CD14-positive monocyte (primary cell): ENCODE results near the gene ARSB. TPM values are rescaled to one million over a fixed set of nuclear protein-coding genes. Genes with fewer than 3 reads are reported as not detected.

Experiments used
- DNase-seq, 3 donors: peaks; one replicate each; pipeline ENCODE4 v3.0.0-alpha.2; 2011 to 2022
- H2AFZ ChIP-seq: 2 replicates; pipeline ENCODE4 v1.6.0; 2012; ENCODE audit warnings: mild to moderate bottlenecking, low read depth, low read length, inconsistent platforms; ENCODE audit not compliant: insufficient read depth, poor library complexity, severe bottlenecking
- H3K27ac ChIP-seq, 2 donors: 1 replicate in 1 of 2; 2 replicates in 1 of 2; pipeline ENCODE4 v1.5.1; 2012 to 2013; ENCODE audit warnings: low read length in 2 of 2, control low read depth in 1 of 2, inconsistent platforms in 1 of 2, low read depth in 1 of 2, mild to moderate bottlenecking in 1 of 2
- H3K27me3 ChIP-seq, 2 donors: one replicate each; pipeline versions ENCODE4 v1.6.0 to v1.6.1; 2011 to 2013; ENCODE audit warnings: low read length in 2 of 2; ENCODE audit not compliant: control insufficient read depth in 2 of 2, insufficient read depth in 2 of 2
- H3K36me3 ChIP-seq, 2 donors: replicated peaks in 1 of 2; 1 replicate in 1 of 2; 2 replicates in 1 of 2; pipeline versions ENCODE4 v1.5.1 to v1.6.1; 2012 to 2013; ENCODE audit warnings: low read length in 2 of 2, control low read depth in 1 of 2, inconsistent platforms in 1 of 2, mild to moderate bottlenecking in 1 of 2; ENCODE audit not compliant: insufficient read depth in 2 of 2, control insufficient read depth in 1 of 2
- H3K4me1 ChIP-seq, 2 donors: 1 replicate in 1 of 2; 2 replicates in 1 of 2; pipeline versions ENCODE4 v1.5.1 to v1.6.1; 2012 to 2013; ENCODE audit warnings: low read length in 2 of 2, control low read depth in 1 of 2, inconsistent platforms in 1 of 2, mild to moderate bottlenecking in 1 of 2, moderate library complexity in 1 of 2; ENCODE audit not compliant: insufficient read depth in 2 of 2, control insufficient read depth in 1 of 2
- H3K4me2 ChIP-seq: replicated peaks from 2 replicates; pipeline ENCODE3; 2012; ENCODE audit warnings: low read length, moderate library complexity, mild to moderate bottlenecking; ENCODE audit not compliant: poor library complexity, severe bottlenecking; ENCODE audit errors: extremely low read depth
- H3K4me3 ChIP-seq, 3 experiments: fragments of 200-600 bp in 1 of 3; sonication (generic) in 1 of 3; replicated peaks in 1 of 3; 1 replicate in 2 of 3; 2 replicates in 1 of 3; pipeline ENCODE4 v1.5.1; 2011 to 2013; ENCODE audit warnings: low read length in 3 of 3, mild to moderate bottlenecking in 3 of 3, control low read depth in 2 of 3, low read depth in 2 of 3, inconsistent platforms in 1 of 3, moderate library complexity in 1 of 3
- H3K79me2 ChIP-seq: 2 replicates; pipeline ENCODE4 v1.6.0; 2012; ENCODE audit warnings: mild to moderate bottlenecking, control low read depth, inconsistent platforms, low read length, moderate library complexity; ENCODE audit not compliant: insufficient read depth
- H3K9ac ChIP-seq: 2 replicates; pipeline ENCODE4 v1.6.0; 2017; ENCODE audit warnings: low read length, mild to moderate bottlenecking; ENCODE audit not compliant: insufficient read depth, poor library complexity, severe bottlenecking
- H3K9me3 ChIP-seq, 2 donors: replicated peaks in 1 of 2; 1 replicate in 1 of 2; 2 replicates in 1 of 2; pipeline versions ENCODE4 v1.5.1 to v1.6.1; 2012 to 2013; ENCODE audit warnings: low read length in 2 of 2, control low read depth in 1 of 2; ENCODE audit not compliant: control insufficient read depth in 1 of 2, insufficient read depth in 1 of 2
- H4K20me1 ChIP-seq: 2 replicates; pipeline ENCODE4 v1.6.0; 2012; ENCODE audit warnings: mild to moderate bottlenecking, low read length, control low read depth, moderate library complexity; ENCODE audit not compliant: insufficient read depth
- H3K27ac Mint-ChIP-seq, 7 donors: one replicate each; pipeline ENCODE4 v1.8.0; 2020; ENCODE audit warnings: mild to moderate bottlenecking in 7 of 7, mixed read lengths in 7 of 7, moderate library complexity in 6 of 7, inconsistent platforms in 2 of 7
- H3K27me3 Mint-ChIP-seq, 3 donors: one replicate each; pipeline ENCODE4 v1.8.0; 2021 to 2022; ENCODE audit warnings: low read depth in 3 of 3, mild to moderate bottlenecking in 3 of 3, mixed read lengths in 3 of 3, moderate library complexity in 3 of 3, inconsistent platforms in 1 of 3
- H3K36me3 Mint-ChIP-seq, 2 donors: one replicate each; pipeline ENCODE4 v1.8.0; 2020; ENCODE audit warnings: mixed read lengths in 2 of 2, inconsistent platforms in 1 of 2, mild to moderate bottlenecking in 1 of 2
- H3K4me1 Mint-ChIP-seq: one replicate; pipeline ENCODE4 v1.8.0; 2020; ENCODE audit warnings: mild to moderate bottlenecking, mixed read lengths
- H3K4me3 Mint-ChIP-seq, 2 donors: one replicate each; pipeline ENCODE4 v1.8.0; 2020; ENCODE audit warnings: mild to moderate bottlenecking in 2 of 2, mixed read lengths in 2 of 2, moderate library complexity in 1 of 2
- H3K9me3 Mint-ChIP-seq, 7 donors: one replicate each; pipeline ENCODE4 v1.8.0; 2020 to 2022; ENCODE audit warnings: mixed read lengths in 7 of 7, mild to moderate bottlenecking in 6 of 7, moderate library complexity in 6 of 7, inconsistent platforms in 2 of 7
- WGBS: methylation state at CpG from one replicate; pipeline ENCODE4 v1.1.5; 2013; ENCODE audit warnings: missing lambda C conversion rate; ENCODE audit not compliant: insufficient coverage; 5-methylcytosine and 5-hydroxymethylcytosine counted together
- intact Hi-C, 2 donors: fragments of 100-400 bp; cut with micrococcal nuclease; formaldehyde crosslinking; loops; one replicate each; pipeline versions ENCODE4 v1.15.0 to v1.15.1; 2023
- polyA plus RNA-seq, 3 donors: library from polyadenylated mRNA; depleted of rRNA in 1 of 3; unstranded in 2 of 3; stranded (reverse) in 1 of 3; fragments of 300-500 nt in 2 of 3; fragments of >200 nt in 1 of 3; fragmentation: Illumina TruSeq in 2 of 3; gene quantifications; 1 replicate in 2 of 3; 2 replicates in 1 of 3; pipeline ENCODE4 v1.2.3, GENCODE V29; 2012 to 2021
- TF ChIP-seq, protein P1 (sequence below): fragments of 200-600 bp; IDR thresholded peaks from one replicate; pipeline ENCODE4 v1.8.0; 2022; ENCODE audit warnings: antibody characterized with exemption, mild to moderate bottlenecking

ARSB gene
- polyA plus RNA-seq, 3 donors, result 18.0 to 28.7 (median 18.1) TPM

- Histone ChIP-seq H2AFZ (no peak overlapping the region), H3K36me3 (peaks cover 0 to 7% of the 10 kb centered on the region in 2 donors), H3K9ac (no peak overlapping the region), H3K4me3 (no peak overlapping the region), H3K4me1 (no peaks in the 10 kb centered on the region), H4K20me1 (no peaks in the 10 kb centered on the region), H3K27ac (no peak overlapping the region), H3K27me3 (no peaks in the 10 kb centered on the region), H3K79me2 (no peaks in the 10 kb centered on the region), H3K4me2 (no peak overlapping the region), H3K9me3 (no peaks in the 10 kb centered on the region)
- Mint-ChIP-seq H3K36me3 (peaks cover 11 to 23% of the 10 kb centered on the region in 2 donors), H3K9me3 (no peaks in the 10 kb centered on the region), H3K27ac (peak overlapping the region in 4 of 7 donors; percentile 24 to 71 (median 40)), H3K4me3 (no peak overlapping the region), H3K27me3 (peaks cover 0 to 2% (median 0%) of the 10 kb centered on the region in 3 donors), H3K4me1 (no peaks in the 10 kb centered on the region)
- no peak for DNase-seq
- WGBS, result no CpG with 5 or more reads among the region's 3 CpGs
- intact Hi-C loops, result no loop called here
- TF ChIP-seq, protein P1, sequence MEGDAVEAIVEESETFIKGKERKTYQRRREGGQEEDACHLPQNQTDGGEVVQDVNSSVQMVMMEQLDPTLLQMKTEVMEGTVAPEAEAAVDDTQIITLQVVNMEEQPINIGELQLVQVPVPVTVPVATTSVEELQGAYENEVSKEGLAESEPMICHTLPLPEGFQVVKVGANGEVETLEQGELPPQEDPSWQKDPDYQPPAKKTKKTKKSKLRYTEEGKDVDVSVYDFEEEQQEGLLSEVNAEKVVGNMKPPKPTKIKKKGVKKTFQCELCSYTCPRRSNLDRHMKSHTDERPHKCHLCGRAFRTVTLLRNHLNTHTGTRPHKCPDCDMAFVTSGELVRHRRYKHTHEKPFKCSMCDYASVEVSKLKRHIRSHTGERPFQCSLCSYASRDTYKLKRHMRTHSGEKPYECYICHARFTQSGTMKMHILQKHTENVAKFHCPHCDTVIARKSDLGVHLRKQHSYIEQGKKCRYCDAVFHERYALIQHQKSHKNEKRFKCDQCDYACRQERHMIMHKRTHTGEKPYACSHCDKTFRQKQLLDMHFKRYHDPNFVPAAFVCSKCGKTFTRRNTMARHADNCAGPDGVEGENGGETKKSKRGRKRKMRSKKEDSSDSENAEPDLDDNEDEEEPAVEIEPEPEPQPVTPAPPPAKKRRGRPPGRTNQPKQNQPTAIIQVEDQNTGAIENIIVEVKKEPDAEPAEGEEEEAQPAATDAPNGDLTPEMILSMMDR, result no peak
Observed at GRCh38 chr5:78927657-78928282, 57.3 kb downstream of the ARSB start.

DNA sequence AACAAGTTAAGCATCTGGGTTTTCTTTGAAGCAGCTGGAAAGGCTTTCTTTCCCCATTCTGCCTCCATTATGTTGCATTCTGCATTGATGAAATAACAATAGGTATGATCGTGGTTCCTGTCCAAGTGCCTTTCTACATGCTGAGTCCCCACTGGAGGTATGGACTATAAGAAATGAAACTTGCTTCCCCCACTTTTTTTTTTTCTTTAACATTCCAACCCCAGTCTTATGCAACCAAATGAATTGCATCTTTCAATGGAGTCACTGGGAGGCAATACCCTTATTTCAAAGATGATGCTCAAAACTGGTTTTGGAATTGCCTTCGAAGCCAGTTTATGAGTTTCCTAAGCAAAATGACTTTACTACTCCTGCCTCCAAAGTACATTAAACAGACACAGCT, 58.9 kb downstream of the ARSB start:
- Mint-ChIP-seq H3K9me3 (no peaks in the 10 kb centered on the region), H3K4me3 (no peak overlapping the region), H3K4me1 (no peaks in the 10 kb centered on the region), H3K27me3 (no peaks in the 10 kb centered on the region), H3K27ac (no peak overlapping the region), H3K36me3 (peaks cover 11 to 23% of the 10 kb centered on the region in 2 donors)
- no peak for DNase-seq
- Histone ChIP-seq H3K4me2 (no peak overlapping the region), H4K20me1 (no peaks in the 10 kb centered on the region), H3K4me1 (no peaks in the 10 kb centered on the region), H3K79me2 (no peaks in the 10 kb centered on the region), H3K27me3 (no peaks in the 10 kb centered on the region), H3K27ac (no peak overlapping the region), H3K9ac (no peak overlapping the region), H3K9me3 (no peaks in the 10 kb centered on the region), H3K36me3 (peaks cover 0 to 14% of the 10 kb centered on the region in 2 donors), H2AFZ (no peak overlapping the region), H3K4me3 (no peak overlapping the region)
- TF ChIP-seq, protein P1, result no peak
- 100% methylated on average over 1 of the region's 2 CpGs for WGBS
- intact Hi-C loops, result no loop called here
